ENCODE measurements around the gene TMSB4Y. TPM values are rescaled to one million over a fixed set of nuclear protein-coding genes. Genes with fewer than 3 reads are reported as not detected.

Gene TMSB4Y
- 0.87 TPM for total RNA-seq
- long read RNA-seq: 0 reads

DNA sequence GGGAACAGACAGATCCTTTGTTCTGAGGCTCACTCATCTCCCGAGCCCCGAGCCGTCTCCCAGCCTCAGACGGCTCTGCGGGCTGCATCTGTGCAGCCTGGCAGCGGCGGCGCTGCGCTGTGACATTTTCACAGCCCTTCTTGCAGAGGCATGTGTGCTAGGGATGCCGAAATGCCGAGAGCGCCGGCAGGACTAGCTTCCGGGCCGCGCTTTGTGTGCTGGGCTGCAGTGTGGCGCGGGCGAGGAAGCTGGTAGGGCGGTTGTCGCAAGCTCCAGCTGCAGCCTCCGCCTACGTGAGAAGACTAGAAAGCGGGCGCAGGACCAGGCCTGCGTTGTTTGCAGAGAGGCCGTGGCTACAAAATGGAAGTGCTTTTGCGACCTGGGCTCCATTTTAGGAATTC is at the start of gene TMSB4Y:
Gene TMSB4Y, plus strand, starts transcription at position 332 of the 401 bp plus-strand sequence.
- no peaks in the 10 kb centered on the region for H3K9me3 ChIP-seq
- peak within 1 kb of the TSS; percentile 56 for H3K4me3 ChIP-seq
- peak within 1 kb of the TSS; percentile 92 for H3K27ac ChIP-seq
- no peaks in the 10 kb centered on the region for H3K27me3 ChIP-seq
- TF ChIP-seq CTCF (IDR thresholded peaks at IDR 0.05): no peak
- intact Hi-C loops (cut with DNase I): no loop called here
- no peaks in the 10 kb centered on the region for H3K36me3 ChIP-seq
- peak; percentile 87 for DNase-seq
- H3K4me1 ChIP-seq: no peaks in the 10 kb centered on the region
- ATAC-seq: peak; percentile 98

DNA sequence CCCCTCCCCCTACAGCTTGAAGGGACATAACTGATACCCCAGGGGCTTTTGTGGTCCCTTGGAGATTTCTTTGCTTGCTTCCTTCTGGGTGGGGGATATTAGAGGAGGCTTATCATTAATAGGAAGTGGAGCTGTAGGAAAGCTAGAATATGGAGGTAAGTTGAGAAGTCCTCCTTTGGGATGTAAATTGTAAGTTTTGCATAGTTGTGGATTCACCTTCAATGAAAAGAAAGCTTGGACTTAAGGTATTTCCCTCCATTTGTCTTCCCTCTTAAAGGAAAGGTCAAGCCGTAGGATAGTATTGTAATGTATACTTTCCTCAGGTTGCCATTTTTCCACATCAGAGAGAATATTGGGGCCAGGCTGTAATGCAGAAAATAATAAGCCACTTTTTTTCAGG is 39.5 kb upstream of the TMSB4Y start:
- H3K27me3 ChIP-seq: no peaks in the 10 kb centered on the region
- no peaks in the 10 kb centered on the region for H3K36me3 ChIP-seq
- no peak for ATAC-seq
- intact Hi-C loops (cut with DNase I): no loop called here
- no peak for TF ChIP-seq CTCF (IDR thresholded peaks at IDR 0.05)
- H3K27ac ChIP-seq: no peak overlapping the region
- H3K4me3 ChIP-seq: no peak overlapping the region
- no peak for DNase-seq
- H3K9me3 ChIP-seq: no peaks in the 10 kb centered on the region
- no peaks in the 10 kb centered on the region for H3K4me1 ChIP-seq

DNA sequence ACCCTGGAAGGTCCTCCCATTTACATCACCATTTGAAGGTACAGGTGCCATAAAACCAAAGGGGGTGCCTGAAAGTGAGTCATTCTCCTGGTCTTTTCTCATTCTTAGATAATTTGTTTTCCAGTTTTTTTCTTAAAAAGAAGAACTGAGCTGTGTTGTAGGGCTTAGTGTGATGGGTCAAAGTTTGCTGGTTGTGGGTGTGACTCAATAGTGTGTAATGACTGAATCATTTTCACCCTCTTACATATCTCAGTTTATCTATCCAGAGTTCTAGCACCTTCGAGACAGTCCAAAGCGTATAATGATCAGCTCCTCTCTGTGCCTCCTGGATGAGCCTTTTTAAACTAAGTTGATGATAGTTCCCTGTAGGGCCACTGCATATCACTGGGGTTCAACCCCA is 32.6 kb upstream of the TMSB4Y start:
- H3K9me3 ChIP-seq: no peaks in the 10 kb centered on the region
- H3K4me1 ChIP-seq: no peaks in the 10 kb centered on the region
- no peaks in the 10 kb centered on the region for H3K27me3 ChIP-seq
- H3K4me3 ChIP-seq: no peak overlapping the region
- H3K27ac ChIP-seq: no peak overlapping the region
- DNase-seq (no peak), ATAC-seq (no peak)
- TF ChIP-seq CTCF (IDR thresholded peaks at IDR 0.05): no peak
- H3K36me3 ChIP-seq: no peaks in the 10 kb centered on the region
- intact Hi-C loops (cut with DNase I): no loop called here

DNA sequence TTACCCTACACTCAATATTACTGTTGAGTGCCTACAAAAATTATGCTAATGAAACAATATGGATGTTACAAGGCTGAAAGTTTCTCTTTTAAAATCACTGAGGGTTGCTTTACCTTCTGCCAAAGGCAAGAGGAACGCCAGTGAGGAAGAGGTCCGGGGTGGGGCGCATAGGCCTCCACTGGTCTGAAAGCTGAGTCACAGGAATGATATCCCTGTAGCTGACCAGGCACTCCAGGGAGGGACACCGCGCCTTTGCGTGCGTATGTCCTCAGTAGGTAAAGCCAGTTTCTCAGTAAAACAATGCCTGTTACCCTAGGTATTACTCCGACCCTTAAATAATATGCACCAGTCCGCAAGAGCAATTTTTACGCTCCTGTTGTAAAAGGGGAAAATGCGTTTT is 1.4 kb upstream of the TMSB4Y start:
- Histone ChIP-seq H3K27me3 (no peaks in the 10 kb centered on the region), H3K27ac (no peak overlapping the region), H3K4me3 (no peak overlapping the region), H3K4me1 (no peaks in the 10 kb centered on the region), H3K36me3 (no peaks in the 10 kb centered on the region), H3K9me3 (no peaks in the 10 kb centered on the region)
- intact Hi-C loops (cut with DNase I): no loop called here
- TF ChIP-seq CTCF (IDR thresholded peaks at IDR 0.05): no peak
- ATAC-seq (no peak), DNase-seq (no peak)

DNA sequence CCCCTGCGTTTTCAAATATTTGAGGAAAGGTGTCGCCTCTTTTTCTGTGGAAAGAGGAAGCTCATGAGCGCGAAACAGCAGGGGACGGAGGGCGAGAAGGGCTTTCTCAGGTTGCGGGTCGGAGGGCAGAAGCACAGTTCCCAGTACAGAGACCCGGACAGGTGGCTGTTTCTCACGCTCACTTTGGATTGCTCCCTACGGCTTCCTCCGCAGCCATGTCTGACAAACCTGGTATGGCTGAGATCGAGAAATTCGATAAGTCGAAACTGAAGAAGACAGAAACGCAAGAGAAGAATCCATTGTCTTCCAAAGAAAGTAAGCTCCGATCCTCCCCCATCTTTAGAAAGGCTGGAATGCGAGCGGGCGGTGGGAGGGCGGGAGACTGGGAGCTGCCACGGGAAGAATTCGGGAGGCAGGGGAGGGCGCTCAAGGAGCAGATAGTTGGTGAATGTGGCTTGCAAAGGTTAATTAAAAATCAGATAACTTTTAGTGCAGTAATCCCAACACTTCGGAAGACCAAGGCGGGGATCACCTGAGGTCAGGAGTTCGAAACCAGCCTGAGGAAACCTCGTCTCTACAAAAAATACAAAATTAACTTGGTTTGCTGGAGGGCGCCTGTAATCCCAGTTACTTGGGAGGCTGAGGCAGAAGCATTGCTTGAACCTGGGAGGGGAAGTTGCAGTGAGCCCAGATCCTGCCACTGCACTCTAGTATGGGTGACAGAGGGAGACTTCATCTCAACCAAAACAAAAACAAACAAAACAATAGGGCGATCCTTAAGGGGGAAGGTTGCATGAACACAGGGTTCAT is 627 bp downstream of the TMSB4Y start:
- Histone ChIP-seq H3K36me3 (no peaks in the 10 kb centered on the region), H3K27me3 (no peaks in the 10 kb centered on the region), H3K4me1 (no peaks in the 10 kb centered on the region), H3K4me3 (peak overlapping the region; percentile 56), H3K27ac (peak overlapping the region; percentile 92), H3K9me3 (no peaks in the 10 kb centered on the region)
- intact Hi-C loops (cut with DNase I): no loop called here
- TF ChIP-seq CTCF (IDR thresholded peaks at IDR 0.05): no peak
- DNase-seq (peak; percentile 64), ATAC-seq (peak; percentile 51)

Measured in upper lobe of right lung (tissue), 1 donor.